ENCODE data around the gene DGAT2.

DGAT2 gene

DNA sequence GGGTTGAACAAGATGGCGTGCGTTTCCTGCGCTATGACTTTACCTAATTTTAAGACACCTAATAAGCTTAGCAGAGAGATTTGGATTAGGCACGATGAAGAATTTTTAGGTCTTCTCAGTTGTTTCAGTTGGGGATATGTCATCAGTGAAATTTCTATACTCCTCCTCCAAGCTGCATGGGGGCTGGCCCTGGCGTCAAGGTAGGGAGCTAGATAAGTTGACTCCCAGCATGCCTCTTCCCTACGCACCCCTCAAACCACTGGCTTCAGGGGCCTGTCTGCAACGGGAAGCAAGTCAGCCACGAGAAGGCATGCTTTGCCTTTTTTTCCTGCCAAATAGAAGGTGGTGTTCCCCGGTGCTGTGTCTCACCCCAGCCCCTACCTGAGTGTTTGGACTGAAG, 13.3 kb downstream of the DGAT2 start:
- no peak for DNase-seq

DNA sequence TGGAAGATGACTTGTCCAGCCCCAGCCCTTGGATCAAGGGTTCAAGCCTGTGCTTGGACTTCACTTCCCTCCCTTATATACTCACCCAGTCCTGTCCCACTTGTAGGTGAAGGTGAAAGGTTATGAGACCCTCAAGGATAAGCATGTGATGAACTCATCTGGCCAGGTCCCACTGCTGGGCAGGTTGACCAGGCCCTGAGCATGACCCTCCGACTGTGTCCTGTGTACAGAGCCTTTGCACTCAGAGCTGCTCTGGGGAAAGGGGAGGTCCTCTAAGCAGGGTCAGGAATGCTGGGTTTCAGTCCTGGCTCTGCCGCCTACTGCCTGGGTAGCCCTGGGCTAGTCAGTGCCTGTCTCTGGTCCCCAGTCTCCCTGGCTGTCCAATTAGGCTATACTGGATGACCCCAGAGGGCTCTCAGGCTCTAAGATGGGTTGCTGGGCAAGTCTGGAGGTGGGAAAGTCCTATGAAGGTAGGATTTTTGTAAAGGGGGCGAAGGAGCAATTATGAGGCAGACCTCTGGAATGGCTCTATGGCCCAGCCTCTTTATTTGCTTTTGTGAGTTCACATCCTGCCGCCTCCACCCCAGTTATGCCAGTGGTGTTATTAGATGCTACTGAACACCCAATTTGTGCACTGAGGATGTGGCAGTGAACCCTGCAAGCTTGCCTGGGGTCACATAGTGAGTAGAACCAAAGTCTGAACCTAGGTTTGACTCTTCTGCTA, 14.1 kb downstream of the DGAT2 start:
- no peak for DNase-seq

DNA sequence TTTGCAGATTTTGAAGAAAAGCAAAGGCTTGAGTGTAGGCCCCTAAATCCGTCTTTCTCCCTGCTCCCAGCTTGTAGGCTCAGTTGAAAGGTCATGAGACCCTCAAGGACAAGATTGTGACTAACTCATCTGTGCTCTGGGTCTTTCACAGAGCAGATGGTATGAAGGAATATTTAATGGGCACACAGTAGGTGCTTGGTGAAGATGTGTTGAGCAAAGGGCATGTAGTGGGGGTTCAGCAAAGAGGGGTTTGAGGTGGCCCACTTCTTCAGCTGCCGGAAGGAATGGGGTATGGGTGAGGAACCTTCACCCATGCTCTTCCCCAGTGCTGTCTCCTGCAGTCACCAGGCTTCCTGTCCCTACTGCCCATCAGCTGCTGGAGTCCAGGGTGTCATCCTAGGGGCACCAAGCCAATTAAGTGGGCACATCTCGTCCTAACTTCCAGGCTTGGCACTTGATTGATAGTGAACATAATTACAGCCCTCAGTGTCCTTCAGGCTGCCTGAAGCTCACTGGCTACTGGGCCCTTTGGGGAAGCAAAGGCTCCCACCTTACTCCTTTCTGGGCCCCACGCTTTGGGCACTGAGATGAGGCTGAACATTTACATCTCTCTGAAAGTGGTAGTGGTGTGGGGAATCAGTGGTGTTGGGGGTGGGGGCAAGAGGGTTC, 15.0 kb downstream of the DGAT2 start:
- no peak for DNase-seq

DNA sequence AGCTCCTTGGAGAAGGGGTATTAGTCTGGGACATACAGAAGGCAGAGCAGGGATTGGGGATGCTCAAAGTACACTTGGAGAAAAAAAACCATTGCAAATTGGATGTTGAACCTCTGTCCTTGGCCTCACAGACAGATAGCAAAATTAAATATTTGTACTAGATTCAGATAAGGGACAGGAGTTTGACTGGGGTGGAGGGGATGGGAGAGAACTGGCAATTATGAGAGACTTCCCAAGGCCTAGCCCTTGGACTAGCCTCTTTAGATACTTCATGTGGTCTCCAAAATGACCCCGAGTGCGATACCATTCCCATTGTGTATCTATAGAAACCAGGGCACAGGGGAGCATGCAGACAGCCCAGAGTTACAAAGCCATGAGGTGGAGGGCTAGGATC, 15.5 kb downstream of the DGAT2 start:
- no peak for DNase-seq

DNA sequence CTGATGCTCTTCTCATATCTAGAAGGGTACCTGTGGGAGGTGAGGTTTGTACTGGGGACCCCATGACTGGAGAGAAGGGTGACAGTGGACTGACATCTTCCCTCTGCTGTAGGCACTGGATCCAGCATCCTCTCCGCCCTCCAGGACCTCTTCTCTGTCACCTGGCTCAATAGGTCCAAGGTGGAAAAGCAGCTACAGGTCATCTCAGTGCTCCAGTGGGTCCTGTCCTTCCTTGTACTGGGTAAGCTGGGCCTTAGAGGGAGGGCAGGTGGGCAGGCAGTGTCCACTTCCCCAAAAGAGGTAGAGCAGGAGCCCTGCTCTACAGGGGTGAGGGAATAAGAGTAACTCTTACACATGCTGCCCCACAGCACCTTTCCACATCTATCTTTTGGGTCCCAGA, 15.9 kb downstream of the DGAT2 start:
- no peak for DNase-seq

DNA sequence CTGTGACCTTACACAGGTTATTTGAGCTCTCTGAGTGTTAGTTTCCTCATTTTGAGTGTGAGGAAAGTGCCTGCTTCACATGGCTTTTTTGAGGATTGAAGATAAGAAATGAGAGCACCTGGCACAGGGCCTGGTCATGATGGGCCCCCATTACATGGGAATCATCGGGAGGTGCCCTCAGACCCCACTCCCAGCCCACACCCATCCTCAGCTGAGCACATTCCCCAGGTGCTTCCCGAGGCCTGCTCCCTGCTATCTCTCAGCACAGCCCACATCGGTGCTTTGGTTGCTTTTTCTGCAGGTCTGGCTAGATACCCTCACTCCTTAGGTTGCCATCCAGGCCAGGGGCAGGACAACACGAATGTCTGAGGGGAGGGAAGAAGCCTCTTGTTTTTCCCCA, 16.6 kb downstream of the DGAT2 start:
- DNase-seq: no peak

DNA sequence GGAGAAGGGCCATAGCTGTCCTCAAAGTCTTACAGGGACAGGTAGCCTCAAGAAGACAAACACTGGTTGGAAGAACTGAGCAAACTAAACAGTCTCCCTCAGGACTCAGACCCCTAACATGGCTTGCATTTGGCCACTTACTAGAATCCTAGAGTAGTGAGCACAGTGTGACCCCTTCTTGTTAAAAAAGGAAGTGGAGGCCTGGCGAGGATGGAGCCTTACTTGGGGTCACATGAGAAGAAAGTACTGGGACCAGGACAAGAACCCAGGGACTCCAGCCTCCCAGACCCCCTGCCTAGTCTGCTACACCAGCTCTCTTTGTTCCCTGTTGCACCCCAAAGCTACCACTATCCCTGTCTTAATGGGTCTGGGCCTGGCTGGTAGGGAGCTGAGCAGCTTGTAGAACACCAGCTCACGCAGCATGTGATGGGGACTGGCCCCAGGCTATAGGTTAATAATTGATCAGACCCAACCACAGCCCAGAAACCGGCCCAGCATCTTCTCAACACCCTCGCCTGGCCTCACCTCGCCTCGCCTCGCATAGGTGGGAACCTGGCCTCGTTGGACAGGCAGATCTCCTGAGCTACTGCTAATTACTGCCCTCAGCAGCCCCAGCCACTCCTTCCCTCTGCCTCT, 17.6 kb downstream of the DGAT2 start:
- no peak for DNase-seq

DNA sequence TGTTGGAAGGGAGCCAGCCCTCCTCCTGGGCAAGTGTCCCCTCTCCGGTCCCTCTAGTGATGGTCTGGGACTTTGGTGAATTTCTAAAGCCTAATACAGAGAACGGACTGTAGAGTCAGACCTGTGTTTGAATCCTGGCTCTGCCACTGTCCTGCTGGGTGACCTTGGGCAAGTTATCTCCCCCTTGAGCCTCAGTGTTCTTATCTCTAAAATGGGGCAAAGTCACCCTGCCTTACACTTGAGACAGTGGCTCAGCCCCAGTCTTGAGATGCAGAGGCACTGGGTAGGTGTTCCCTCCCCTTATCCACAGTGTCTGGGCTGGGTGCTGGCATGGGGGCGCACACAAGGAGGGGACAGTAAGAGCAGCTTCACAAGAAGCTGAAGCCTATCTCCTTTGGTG, 20.9 kb downstream of the DGAT2 start:
- no peak for DNase-seq

DNA sequence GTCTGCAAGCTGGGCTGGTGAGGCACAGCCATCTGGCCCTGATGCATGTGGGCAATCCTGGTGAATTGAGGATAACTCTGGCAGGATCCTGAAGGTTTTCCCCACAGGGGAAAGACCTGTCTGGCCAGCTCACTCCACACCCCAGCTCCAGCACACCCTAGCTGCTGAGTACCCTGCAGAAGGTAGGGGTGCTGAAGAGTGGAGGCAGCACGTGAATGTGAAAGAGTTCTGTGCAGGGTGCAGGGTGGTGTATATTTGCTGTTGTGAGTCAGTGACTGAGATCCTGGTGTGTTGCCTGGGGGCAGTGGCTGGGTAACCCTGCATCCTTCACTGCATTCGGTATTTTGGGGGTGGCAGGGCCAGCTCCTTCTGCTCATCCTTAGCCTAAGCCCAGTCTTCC, 22.4 kb downstream of the DGAT2 start:
- no peak for DNase-seq

DNA sequence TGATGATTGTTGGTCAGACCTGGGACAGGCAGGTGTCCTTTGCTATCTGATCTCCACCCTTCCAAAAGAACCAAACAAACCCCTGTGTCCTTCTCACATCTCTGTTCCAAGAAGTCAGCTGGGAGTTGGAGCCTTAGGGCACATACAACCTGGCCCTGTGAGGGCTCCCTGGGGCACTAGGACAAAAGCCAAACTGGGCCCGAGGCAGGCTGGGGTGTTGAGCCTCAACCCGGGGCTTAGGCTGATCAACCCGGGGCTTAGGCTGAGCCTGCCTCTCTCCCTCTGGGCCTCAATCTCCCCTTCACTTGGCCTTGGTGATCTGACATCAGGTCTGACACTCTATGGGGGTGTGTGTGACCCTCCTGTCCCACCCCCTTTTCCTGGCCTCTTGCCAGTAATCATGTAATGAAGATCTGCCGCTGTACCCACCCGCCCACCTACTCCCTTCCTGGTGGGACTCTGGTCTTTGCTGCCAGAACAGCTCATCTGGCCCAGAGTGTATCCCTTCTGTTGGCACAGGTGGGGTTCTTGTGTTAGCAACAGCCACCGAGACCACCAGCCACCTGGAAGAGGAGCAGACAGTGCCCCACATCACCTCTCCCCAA, 23.7 kb downstream of the DGAT2 start:
- DNase-seq: no peak

DNA sequence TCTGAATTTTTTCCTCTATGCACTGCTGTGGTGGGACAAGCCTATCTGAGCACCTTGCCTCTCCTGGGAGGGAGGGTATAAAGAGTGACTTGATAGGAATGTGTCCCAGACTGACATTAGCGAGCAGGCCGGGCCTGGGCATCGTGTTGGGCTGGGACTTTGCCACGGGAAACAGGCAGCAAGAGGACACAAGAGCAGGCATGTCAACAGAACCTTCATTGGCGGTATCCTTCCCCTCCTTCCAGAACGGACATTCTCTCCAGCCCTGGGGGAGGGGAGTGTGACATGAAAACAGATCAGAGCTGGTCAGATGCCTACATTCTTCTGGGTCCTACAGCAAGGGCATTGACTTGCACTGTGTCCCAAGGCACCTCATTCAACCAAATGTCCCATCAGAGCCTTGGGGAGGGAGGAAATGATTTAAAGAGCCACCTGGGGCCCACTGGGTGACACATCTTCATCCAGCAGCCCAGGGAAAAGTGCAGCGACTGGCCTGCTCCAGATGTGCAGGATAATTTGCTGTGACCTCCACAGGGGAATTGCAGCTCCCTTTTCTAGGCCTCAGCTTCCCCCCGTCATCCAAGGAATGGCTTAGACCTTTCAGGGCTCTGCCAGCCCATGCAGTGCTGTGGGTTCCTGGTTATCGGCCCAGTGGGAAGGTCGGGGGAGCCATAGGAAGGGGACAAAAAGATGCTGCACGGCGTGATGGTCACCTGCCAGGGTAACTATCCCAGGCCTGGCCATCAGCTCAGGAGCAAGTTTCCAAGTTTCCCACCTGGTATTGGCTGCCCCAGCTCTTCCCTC, 24.6 kb downstream of the DGAT2 start:
- DNase-seq: no peak

DNA sequence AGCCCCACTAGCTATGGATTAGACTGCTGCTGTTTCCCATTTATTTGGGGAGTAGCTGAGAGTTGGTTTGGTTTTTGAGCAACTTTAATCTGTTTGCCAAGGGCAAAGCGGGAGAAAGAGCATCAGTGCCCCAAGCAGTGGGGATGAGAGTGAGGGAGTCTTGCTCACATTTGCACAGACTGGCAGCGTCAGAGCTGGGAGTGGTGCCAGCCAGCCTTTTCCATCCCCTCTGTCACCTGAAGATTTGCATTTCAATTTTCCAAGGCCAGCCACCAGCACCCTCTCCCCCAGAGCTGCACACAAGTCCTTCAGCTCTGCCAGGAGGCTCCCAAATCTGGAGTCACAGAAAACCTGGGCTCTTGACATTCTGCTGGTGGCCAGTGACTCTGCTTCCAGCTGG, 25.4 kb downstream of the DGAT2 start:
- no peak for DNase-seq

DNA sequence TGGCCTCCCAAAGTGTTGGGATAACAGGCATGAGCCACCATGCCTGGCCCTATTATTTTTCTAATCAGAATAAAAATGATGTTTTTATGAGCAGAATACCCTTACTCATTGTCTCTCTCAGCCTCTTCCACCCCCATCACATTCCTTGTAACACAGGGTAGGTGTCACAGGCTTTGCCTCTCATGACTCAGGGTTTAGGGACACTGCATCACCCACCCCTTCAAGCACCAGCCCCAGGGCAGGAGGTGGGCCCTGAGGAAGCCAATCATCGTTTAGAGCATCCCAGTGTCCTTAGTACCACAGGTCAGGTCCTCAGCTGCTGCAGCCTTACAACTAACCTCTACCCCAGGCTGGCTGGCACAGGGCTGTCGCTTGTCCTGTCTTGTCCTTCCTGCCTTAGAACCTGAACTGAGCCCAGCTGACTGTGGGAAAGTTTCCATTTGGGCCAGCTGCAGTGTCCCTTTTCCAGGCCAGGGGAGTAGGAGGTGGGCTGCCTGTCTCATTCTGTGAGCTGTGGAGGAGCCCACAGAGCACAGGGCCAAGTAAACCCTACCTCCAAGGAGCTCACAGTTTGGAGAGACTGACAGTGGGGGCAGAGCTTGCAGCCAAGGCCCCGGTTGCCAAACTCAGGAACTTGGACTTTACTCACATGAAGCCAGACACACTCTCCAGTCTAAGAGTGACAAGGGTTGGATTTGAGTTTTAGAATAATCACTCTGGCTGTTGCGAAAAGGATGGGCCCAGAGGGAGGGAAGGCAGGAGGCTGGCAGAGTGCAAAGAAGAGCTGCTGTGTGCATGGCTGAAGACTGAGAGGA, 26.9 kb downstream of the DGAT2 start:
- no peak for DNase-seq

DNA sequence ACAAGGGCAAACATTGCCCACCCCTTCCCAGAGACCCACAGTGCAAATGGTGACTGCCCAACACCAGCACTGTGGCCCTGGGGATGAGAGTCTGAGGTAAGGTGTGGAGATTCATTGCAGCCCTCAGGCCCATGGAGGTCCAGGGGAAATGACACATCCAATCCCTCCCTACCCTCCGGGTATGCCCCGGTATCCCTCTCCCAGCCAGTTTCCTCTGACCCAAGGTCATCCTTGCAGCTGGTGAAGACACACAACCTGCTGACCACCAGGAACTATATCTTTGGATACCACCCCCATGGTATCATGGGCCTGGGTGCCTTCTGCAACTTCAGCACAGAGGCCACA, 27.5 kb downstream of the DGAT2 start:
- no peak for DNase-seq

DNA sequence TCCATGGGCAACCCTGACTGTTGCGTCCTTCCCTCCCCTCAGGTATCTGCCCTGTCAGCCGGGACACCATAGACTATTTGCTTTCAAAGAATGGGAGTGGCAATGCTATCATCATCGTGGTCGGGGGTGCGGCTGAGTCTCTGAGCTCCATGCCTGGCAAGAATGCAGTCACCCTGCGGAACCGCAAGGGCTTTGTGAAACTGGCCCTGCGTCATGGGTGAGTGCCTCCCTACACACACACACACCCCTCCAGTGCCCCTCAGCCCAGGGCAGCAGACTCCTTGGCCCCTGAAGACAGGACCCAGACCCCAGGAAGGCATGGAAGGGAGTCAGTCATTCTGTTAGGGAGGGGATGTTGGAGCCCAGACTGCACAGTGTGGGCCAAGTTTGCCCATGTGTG, 28.5 kb downstream of the DGAT2 start:
- no peak for DNase-seq

DNA sequence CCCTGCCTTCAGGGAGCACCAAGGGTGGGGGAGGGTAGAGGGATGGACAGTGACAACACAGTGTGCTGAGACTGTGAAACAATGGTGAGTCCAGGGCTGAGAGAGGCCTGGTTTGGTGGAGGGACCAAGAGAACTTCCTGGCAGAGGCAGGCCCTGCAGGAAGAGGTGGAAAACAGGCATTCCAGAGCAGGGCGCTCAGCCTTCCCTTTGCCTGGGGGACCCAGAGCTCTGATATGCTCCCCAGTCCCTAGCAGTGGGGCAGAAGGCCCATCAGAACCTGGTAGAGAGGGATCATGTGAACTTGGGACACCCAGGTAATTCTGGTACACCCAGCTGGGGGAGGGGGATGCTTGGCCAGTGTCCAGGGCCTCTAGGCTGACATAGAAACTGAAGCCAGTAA, 29.2 kb downstream of the DGAT2 start:
- no peak for DNase-seq

DNA sequence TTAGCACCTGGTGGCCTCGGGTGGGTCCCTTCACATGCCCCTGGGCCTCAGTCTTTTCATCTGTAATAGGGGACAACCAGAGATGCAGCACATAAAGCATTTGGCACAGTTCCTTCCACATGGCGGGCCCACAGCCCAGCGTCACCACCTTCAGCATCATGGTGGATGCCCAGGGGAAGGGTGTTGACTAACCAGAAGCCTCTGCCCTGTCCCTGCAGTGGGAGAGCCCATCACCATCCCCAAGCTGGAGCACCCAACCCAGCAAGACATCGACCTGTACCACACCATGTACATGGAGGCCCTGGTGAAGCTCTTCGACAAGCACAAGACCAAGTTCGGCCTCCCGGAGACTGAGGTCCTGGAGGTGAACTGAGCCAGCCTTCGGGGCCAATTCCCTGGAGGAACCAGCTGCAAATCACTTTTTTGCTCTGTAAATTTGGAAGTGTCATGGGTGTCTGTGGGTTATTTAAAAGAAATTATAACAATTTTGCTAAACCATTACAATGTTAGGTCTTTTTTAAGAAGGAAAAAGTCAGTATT, 31.6 kb downstream of the DGAT2 start:
- DNase-seq: no peak

DNA sequence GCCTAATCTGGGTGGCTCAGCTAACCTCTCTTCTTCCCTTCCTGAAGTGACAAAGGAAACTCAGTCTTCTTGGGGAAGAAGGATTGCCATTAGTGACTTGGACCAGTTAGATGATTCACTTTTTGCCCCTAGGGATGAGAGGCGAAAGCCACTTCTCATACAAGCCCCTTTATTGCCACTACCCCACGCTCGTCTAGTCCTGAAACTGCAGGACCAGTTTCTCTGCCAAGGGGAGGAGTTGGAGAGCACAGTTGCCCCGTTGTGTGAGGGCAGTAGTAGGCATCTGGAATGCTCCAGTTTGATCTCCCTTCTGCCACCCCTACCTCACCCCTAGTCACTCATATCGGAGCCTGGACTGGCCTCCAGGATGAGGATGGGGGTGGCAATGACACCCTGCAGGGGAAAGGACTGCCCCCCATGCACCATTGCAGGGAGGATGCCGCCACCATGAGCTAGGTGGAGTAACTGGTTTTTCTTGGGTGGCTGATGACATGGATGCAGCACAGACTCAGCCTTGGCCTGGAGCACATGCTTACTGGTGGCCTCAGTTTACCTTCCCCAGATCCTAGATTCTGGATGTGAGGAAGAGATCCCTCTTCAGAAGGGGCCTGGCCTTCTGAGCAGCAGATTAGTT, 32.3 kb downstream of the DGAT2 start:
- DNase-seq: no peak

DNA sequence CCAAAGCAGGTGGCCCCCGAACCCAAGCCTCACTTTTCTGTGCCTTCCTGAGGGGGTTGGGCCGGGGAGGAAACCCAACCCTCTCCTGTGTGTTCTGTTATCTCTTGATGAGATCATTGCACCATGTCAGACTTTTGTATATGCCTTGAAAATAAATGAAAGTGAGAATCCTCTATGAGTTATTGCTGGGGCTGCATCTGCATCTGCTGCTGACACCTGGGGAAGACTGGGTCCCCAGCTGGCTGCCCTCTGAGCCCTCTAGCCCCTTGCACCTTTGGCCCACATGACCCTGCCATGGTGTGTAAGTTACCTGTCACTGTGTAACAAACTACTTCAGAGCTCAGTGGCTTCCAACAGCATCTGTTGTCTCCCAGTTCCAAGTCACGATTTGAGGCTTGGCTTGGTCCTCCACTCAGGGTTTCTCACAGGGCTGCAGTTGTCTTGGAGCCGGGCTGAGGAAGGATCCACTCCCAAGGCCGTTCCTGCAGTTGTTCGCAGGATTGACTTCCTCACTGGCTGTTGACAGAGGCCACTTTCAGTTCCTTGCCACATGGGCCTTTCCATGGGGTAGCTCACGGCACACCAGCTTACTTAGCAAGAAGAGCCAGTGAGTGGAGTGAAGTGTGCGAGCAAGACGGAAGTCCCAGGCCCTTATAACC, 32.9 kb downstream of the DGAT2 start:
- no peak for DNase-seq

DNA sequence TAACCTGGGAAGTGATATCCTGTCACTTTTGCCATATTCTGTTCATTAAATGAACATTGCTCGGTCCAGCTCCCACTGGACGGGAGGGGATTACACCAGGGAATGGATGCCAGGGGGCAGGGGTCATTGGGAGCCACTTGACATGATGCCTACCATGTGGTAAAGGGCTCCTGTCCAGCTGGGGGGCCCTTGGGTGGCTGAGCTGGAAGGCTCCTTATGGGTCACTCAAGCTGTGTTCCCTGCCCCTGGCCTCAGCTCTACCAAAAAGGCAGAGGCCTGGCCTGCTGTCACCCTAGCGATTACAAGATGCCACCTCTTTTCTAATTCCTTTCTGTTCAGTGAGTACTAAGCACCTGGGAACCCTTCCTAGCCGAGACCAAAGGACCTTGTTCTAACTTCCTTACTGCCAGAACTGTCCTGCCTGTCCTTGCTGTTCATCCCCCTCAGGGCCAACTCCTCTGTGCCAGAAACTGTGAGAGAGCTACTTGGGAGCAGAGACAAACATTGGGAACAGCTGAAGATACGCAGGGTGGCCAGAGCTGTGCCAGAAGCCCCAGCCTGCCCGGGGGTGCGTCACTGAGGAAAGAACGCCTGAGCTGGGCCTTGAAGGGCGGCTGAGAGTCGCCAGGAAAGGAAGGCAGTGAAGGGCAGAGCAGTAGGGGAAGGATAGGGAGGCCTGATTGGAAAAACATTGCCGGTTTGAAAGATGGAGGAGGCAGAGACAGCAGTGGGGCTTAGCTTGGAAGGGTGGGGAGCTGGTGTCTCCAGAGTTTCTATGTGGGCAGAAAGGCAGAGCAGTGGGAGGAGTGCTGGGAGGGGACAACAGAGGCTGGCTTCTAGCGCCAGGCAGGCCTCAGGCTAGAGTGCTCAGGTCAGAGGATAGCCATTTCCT, 33.7 kb downstream of the DGAT2 start:
- no peak for DNase-seq
